ENCODE results near the gene FGF21. TPM values are rescaled to one million over a fixed set of nuclear protein-coding genes. Genes with fewer than 3 reads are reported as not detected.

The FGF21 gene
- total and polyA plus RNA-seq, 10 of the 15 experiments (the other 5 are each of a cell fraction or from before 2014, with no cell fraction given): not detected

- ChIA-PET POLR2A (interaction anchor here (0.6 to 2.1 kb wide), 12 partner anchors 14 to 431 kb away, joined by 3 to 8 read pairs (median 4); partner anchors contain the start of genes CA11, GYS1, HSD17B14 and RUVBL2), CTCF (interaction anchor here (0.6 to 26.1 kb wide), 25 partner anchors 10 to 198 kb away, joined by 3 to 520 read pairs (median 7); partner anchors contain the start of genes BCAT2, CA11, GYS1 and HSD17B14), RAD21 (ENCODE audit: unreplicated experiment) (interaction anchor here (0.6 to 4.1 kb wide), 24 partner anchors 12 to 198 kb away, joined by 3 to 72 read pairs (median 6); partner anchors contain the start of genes BAX, BCAT2, CA11 and DHDH), SMC1A (ENCODE audit: uncharacterized antibody, unreplicated experiment) (interaction anchor here (0.7 to 4.1 kb wide), 24 partner anchors 9 to 197 kb away, joined by 3 to 41 read pairs (median 6); partner anchors contain the start of genes BCAT2 and HSD17B14)
- WGBS (ENCODE audit: insufficient coverage, insufficient replicate concordance, low lambda C conversion rate, missing lambda C conversion rate): 2% methylated on average over 38 of the region's 38 CpGs
- ATAC-seq: peak; percentile 98
- H3K4me1 ChIP-seq (ENCODE audit: control insufficient read depth, insufficient read depth, low read length): peaks cover 6% of the 10 kb centered on the region
- in situ Hi-C loops (cut with MboI) (loop anchor here (5.0 kb wide), 2 partner anchors 42 to 177 kb away; partner anchors contain the start of gene HSD17B14), intact Hi-C loops (cut with micrococcal nuclease; ENCODE audit: unreplicated experiment) (loop anchor here (1.0 kb wide), 1 partner anchor 40 kb away; no protein-coding TSS in a partner anchor)
- peak overlapping the region; percentile 67; the same call in 1 of the 2 replicates for H3K4me3 ChIP-seq
- H2AFZ ChIP-seq (ENCODE audit: control insufficient read depth, low read depth, low read length): peak overlapping the region; percentile 98
- peak; percentile 98 for FAIRE-seq
- no peaks in the 10 kb centered on the region for H3K79me2 ChIP-seq (ENCODE audit: control insufficient read depth, insufficient read depth, low read length)
- peak; percentile 76 for DNase-seq (ENCODE audit: low read depth, low spot score)
- peak overlapping the region; percentile 45; the same call in 1 of the 2 replicates for H3K9ac ChIP-seq (ENCODE audit: control insufficient read depth, insufficient read depth, low read length)
- no peaks in the 10 kb centered on the region for H4K20me1 ChIP-seq (ENCODE audit: control insufficient read depth, insufficient read depth)
- H3K4me2 ChIP-seq (ENCODE audit: control insufficient read depth, insufficient read depth): peak overlapping the region; percentile 71
- no TSS peak for BruUV-seq (replicated peaks)
- H3K36me3 ChIP-seq (ENCODE audit: control insufficient read depth in 2 of 2, insufficient read depth in 2 of 2, low read length in 1 of 2): no peaks in the 10 kb centered on the region; a peak in 1 of 4 replicates
- H3K27me3 ChIP-seq (replicated peaks in 1 of 2; ENCODE audit: control insufficient read depth in 2 of 2, insufficient read depth in 2 of 2, low read length in 1 of 2): no peaks in the 10 kb centered on the region
- no peaks in the 10 kb centered on the region for H3K9me3 ChIP-seq (replicated peaks; ENCODE audit: control insufficient read depth, insufficient read depth, low read length)
- H3K27ac ChIP-seq (ENCODE audit: control insufficient read depth, insufficient read depth): no peak overlapping the region
- TF ChIP-seq CBX5 (IDR thresholded peaks at IDR 0.05; ENCODE audit: low read depth) (no peak), NFYA (IDR thresholded peaks at IDR 0.05; ENCODE audit: borderline replicate concordance, low read depth, low read length) (no peak), KLF5 (IDR thresholded peaks at IDR 0.05; ENCODE audit: partially characterized antibody) (peak; percentile 67), CEBPB (IDR thresholded peaks at IDR 0.05; ENCODE audit: borderline replicate concordance in 1 of 2, low read depth in 2 of 2, low read length in 2 of 2) (no peak), NRF1 (conservative IDR thresholded peaks at IDR 0.05; ENCODE audit: low read depth, low read length) (no peak), GATAD2B (conservative IDR thresholded peaks at IDR 0.05; ENCODE audit: low read depth) (peak; percentile 92), ZNF687 (IDR thresholded peaks at IDR 0.05) (no peak), SIX5 (IDR thresholded peaks at IDR 0.05; ENCODE audit: low read depth, low read length, severe bottlenecking) (peak; percentile 100), USF2 (IDR thresholded peaks at IDR 0.05; ENCODE audit: borderline replicate concordance, low read depth, low read length) (no peak), IKZF2 (IDR thresholded peaks at IDR 0.05) (peak; percentile 72 to 78), NR2F1 (conservative IDR thresholded peaks at IDR 0.05) (no peak), IRF4 (IDR thresholded peaks at IDR 0.05; ENCODE audit: low read depth, low read length) (no peak), RAD21 (IDR thresholded peaks at IDR 0.05; ENCODE audit: insufficient read depth, low read depth, low read length) (peak; percentile 84), EP300 (IDR thresholded peaks at IDR 0.05; ENCODE audit: borderline replicate concordance in 1 of 2, control insufficient read depth in 1 of 2, low read depth in 2 of 2, low read length in 2 of 2) (no peak; a peak in 1 of 4 replicates), ZNF274 (IDR thresholded peaks at IDR 0.05; ENCODE audit: insufficient read depth, insufficient read length) (no peak), PML (IDR thresholded peaks at IDR 0.05; ENCODE audit: low read length) (peak; percentile 50; the same call in 1 of the 2 replicates), CREM (IDR thresholded peaks at IDR 0.05; ENCODE audit: low read depth) (peak; percentile 95)
Measured at GRCh38 chr19:48795055-48795684, 39.8 kb downstream of the FGF21 start.

Measured in GM12878 (cell line).